ENCODE results near the gene PDCL3.

The PDCL3 gene

GRCh38 chr2:100611079-100612029 lies 48.6 kb downstream of the PDCL3 start:
- no peak for DNase-seq (ENCODE audit: low read depth in 2 of 2)

- no peak for DNase-seq (ENCODE audit: low read depth in 2 of 2)
Measured at GRCh38 chr2:100612388-100613000, 49.7 kb downstream of the PDCL3 start.

- no peak for DNase-seq (ENCODE audit: low read depth in 2 of 2)
Measured at GRCh38 chr2:100613719-100614118, 50.9 kb downstream of the PDCL3 start.

- no peak for DNase-seq (ENCODE audit: low read depth in 2 of 2)
Measured at GRCh38 chr2:100614455-100615000, 51.7 kb downstream of the PDCL3 start.

- DNase-seq (ENCODE audit: low read depth in 2 of 2): no peak
Measured at GRCh38 chr2:100615471-100615870, 52.7 kb downstream of the PDCL3 start.

GRCh38 chr2:100615886-100616285 lies 53.1 kb downstream of the PDCL3 start:
- no peak for DNase-seq (ENCODE audit: low read depth in 2 of 2)

GRCh38 chr2:100616841-100617390 lies 54.1 kb downstream of the PDCL3 start:
- no peak for DNase-seq (ENCODE audit: low read depth in 2 of 2)

GRCh38 chr2:100619951-100620350 lies 57.2 kb downstream of the PDCL3 start:
- DNase-seq (ENCODE audit: low read depth in 2 of 2): no peak

- no peak for DNase-seq (ENCODE audit: low read depth in 2 of 2)
Measured at GRCh38 chr2:100620481-100620880, 57.7 kb downstream of the PDCL3 start.

GRCh38 chr2:100621371-100621951 lies 58.7 kb downstream of the PDCL3 start:
- no peak for DNase-seq (ENCODE audit: low read depth in 2 of 2)

- DNase-seq (ENCODE audit: low read depth in 2 of 2): no peak
Measured at GRCh38 chr2:100623033-100623715, 60.4 kb downstream of the PDCL3 start.

GRCh38 chr2:100623930-100624329 lies 61.1 kb downstream of the PDCL3 start:
- no peak for DNase-seq (ENCODE audit: low read depth in 2 of 2)

GRCh38 chr2:100624536-100624935 lies 61.7 kb downstream of the PDCL3 start:
- DNase-seq (ENCODE audit: low read depth in 2 of 2): no peak

- no peak for DNase-seq (ENCODE audit: low read depth in 2 of 2)
Measured at GRCh38 chr2:100625717-100626116, 62.9 kb downstream of the PDCL3 start.

All from stimulated activated CD4-positive, alpha-beta T cell treated with anti-CD3 and anti-CD28 coated beads, Interleukin-1b, Interleukin-23, amount 100 ng/mL, for 4 hours (primary cell).